ENCODE results near the gene SUCO.

The SUCO gene

GRCh38 chr1:172650474-172651193 is 117.7 kb downstream of the SUCO start:
- Histone ChIP-seq H3K27ac (ENCODE audit: low read length) (no peak overlapping the region), H3K9ac (ENCODE audit: low read length) (no peak overlapping the region), H3K36me3 (ENCODE audit: control insufficient read depth, low read depth, low read length) (no peaks in the 10 kb centered on the region), H3K27me3 (ENCODE audit: control insufficient read depth, insufficient read depth, low read length) (no peaks in the 10 kb centered on the region), H3K9me3 (ENCODE audit: control insufficient read depth, low read depth, low read length) (no peaks in the 10 kb centered on the region), H3K4me3 (ENCODE audit: low read length) (no peak overlapping the region), H3K4me1 (ENCODE audit: control insufficient read depth, low read depth, low read length) (no peaks in the 10 kb centered on the region)

GRCh38 chr1:172653015-172653709 is 120.2 kb downstream of the SUCO start:
- Histone ChIP-seq H3K36me3 (ENCODE audit: control insufficient read depth, low read depth, low read length) (no peaks in the 10 kb centered on the region), H3K9ac (ENCODE audit: low read length) (no peak overlapping the region), H3K27ac (ENCODE audit: low read length) (no peak overlapping the region), H3K27me3 (ENCODE audit: control insufficient read depth, insufficient read depth, low read length) (no peaks in the 10 kb centered on the region), H3K4me1 (ENCODE audit: control insufficient read depth, low read depth, low read length) (no peaks in the 10 kb centered on the region), H3K4me3 (ENCODE audit: low read length) (no peak overlapping the region), H3K9me3 (ENCODE audit: control insufficient read depth, low read depth, low read length) (no peaks in the 10 kb centered on the region)

GRCh38 chr1:172654535-172654934 is 121.6 kb downstream of the SUCO start:
- Histone ChIP-seq H3K4me3 (ENCODE audit: low read length) (no peak overlapping the region), H3K9me3 (ENCODE audit: control insufficient read depth, low read depth, low read length) (no peaks in the 10 kb centered on the region), H3K27me3 (ENCODE audit: control insufficient read depth, insufficient read depth, low read length) (no peaks in the 10 kb centered on the region), H3K27ac (ENCODE audit: low read length) (no peak overlapping the region), H3K9ac (ENCODE audit: low read length) (no peak overlapping the region), H3K4me1 (ENCODE audit: control insufficient read depth, low read depth, low read length) (no peaks in the 10 kb centered on the region), H3K36me3 (ENCODE audit: control insufficient read depth, low read depth, low read length) (no peaks in the 10 kb centered on the region)

- H3K4me1 ChIP-seq (ENCODE audit: control insufficient read depth, low read depth, low read length) = no peaks in the 10 kb centered on the region
- H3K9ac ChIP-seq (ENCODE audit: low read length) = no peak overlapping the region
Measured at GRCh38 chr1:172656576-172656975, 123.6 kb downstream of the SUCO start.

GRCh38 chr1:172657586-172657985 is 124.6 kb downstream of the SUCO start:
- no peak overlapping the region for H3K9ac ChIP-seq (ENCODE audit: low read length)
- no peaks in the 10 kb centered on the region for H3K9me3 ChIP-seq (ENCODE audit: control insufficient read depth, low read depth, low read length)
- H3K4me3 ChIP-seq (ENCODE audit: low read length) = no peak overlapping the region
- no peaks in the 10 kb centered on the region for H3K36me3 ChIP-seq (ENCODE audit: control insufficient read depth, low read depth, low read length)
- H3K27ac ChIP-seq (ENCODE audit: low read length) = no peak overlapping the region
- H3K27me3 ChIP-seq (ENCODE audit: control insufficient read depth, insufficient read depth, low read length) = no peaks in the 10 kb centered on the region
- H3K4me1 ChIP-seq (ENCODE audit: control insufficient read depth, low read depth, low read length) = no peaks in the 10 kb centered on the region

More at GRCh38 chr1:172656576-172656975, 123.6 kb downstream of the SUCO start:
- no peak overlapping the region for H3K27ac ChIP-seq (ENCODE audit: low read length)
- no peak overlapping the region for H3K4me3 ChIP-seq (ENCODE audit: low read length)
- no peaks in the 10 kb centered on the region for H3K27me3 ChIP-seq (ENCODE audit: control insufficient read depth, insufficient read depth, low read length)
- H3K36me3 ChIP-seq (ENCODE audit: control insufficient read depth, low read depth, low read length) = no peaks in the 10 kb centered on the region
- H3K9me3 ChIP-seq (ENCODE audit: control insufficient read depth, low read depth, low read length) = no peaks in the 10 kb centered on the region

GRCh38 chr1:172658871-172659453 is 126.0 kb downstream of the SUCO start, which contains the start of gene FASLG:
FASLG (plus strand) TSS chr1:172659103; CDS start chr1:172659202, 99 bp downstream.
- Histone ChIP-seq H3K4me1 (ENCODE audit: control insufficient read depth, low read depth, low read length) (no peaks in the 10 kb centered on the region), H3K36me3 (ENCODE audit: control insufficient read depth, low read depth, low read length) (no peaks in the 10 kb centered on the region)

GRCh38 chr1:172661107-172661506 is 128.2 kb downstream of the SUCO start:
- Histone ChIP-seq H3K27ac (ENCODE audit: low read length) (no peak overlapping the region), H3K27me3 (ENCODE audit: control insufficient read depth, insufficient read depth, low read length) (no peaks in the 10 kb centered on the region), H3K4me3 (ENCODE audit: low read length) (no peak overlapping the region), H3K9me3 (ENCODE audit: control insufficient read depth, low read depth, low read length) (no peaks in the 10 kb centered on the region), H3K36me3 (ENCODE audit: control insufficient read depth, low read depth, low read length) (no peaks in the 10 kb centered on the region), H3K9ac (ENCODE audit: low read length) (no peak overlapping the region), H3K4me1 (ENCODE audit: control insufficient read depth, low read depth, low read length) (no peaks in the 10 kb centered on the region)

More at GRCh38 chr1:172658871-172659453, 126.0 kb downstream of the SUCO start, which contains the start of gene FASLG:
- no peaks in the 10 kb centered on the region for H3K27me3 ChIP-seq (ENCODE audit: control insufficient read depth, insufficient read depth, low read length)
- no peak within 1 kb of the TSS for H3K4me3 ChIP-seq (ENCODE audit: low read length)
- H3K27ac ChIP-seq (ENCODE audit: low read length) = no peak within 1 kb of the TSS
- no peak within 1 kb of the TSS for H3K9ac ChIP-seq (ENCODE audit: low read length)
- H3K9me3 ChIP-seq (ENCODE audit: control insufficient read depth, low read depth, low read length) = no peaks in the 10 kb centered on the region
